Glomerular visceral epithelial cell (primary cell): ENCODE data around the gene FTSJ3.
"Not testable (repeated sequence)": the region's sequence is repeated elsewhere in the genome, so short reads cannot be mapped to it uniquely, and the experiment has no call there.

ENCODE experiments used
- DNase-seq: peaks from one replicate; pipeline ENCODE4 v3.0.0-alpha.2; 2016; ENCODE audit errors: extremely low spot score

FTSJ3 gene

GRCh38 chr17:63826468-63827001, 928 bp downstream of the FTSJ3 start:
- DNase-seq = peak; percentile 26

- DNase-seq = no peak
Measured at GRCh38 chr17:63824362-63824761, 3.1 kb downstream of the FTSJ3 start.

- DNase-seq = no peak
Measured at GRCh38 chr17:63823659-63824331, 3.7 kb downstream of the FTSJ3 start.

- DNase-seq = no peak
Measured at GRCh38 chr17:63822537-63822936, 4.9 kb downstream of the FTSJ3 start.

- no peak for DNase-seq
Measured at GRCh38 chr17:63821804-63822203, 5.7 kb downstream of the FTSJ3 start.

- no peak for DNase-seq
Measured at GRCh38 chr17:63820963-63821561, 6.4 kb downstream of the FTSJ3 start.

GRCh38 chr17:63819585-63820537, 7.6 kb downstream of the FTSJ3 start:
- no peak for DNase-seq

- peak; percentile 53 for DNase-seq
Measured at GRCh38 chr17:63819131-63819530, 8.3 kb downstream of the FTSJ3 start.

GRCh38 chr17:63817736-63818385, 9.6 kb downstream of the FTSJ3 start:
- no peak for DNase-seq

GRCh38 chr17:63816669-63817068, 10.8 kb downstream of the FTSJ3 start:
- DNase-seq = no peak

- DNase-seq = no peak
Measured at GRCh38 chr17:63816123-63816522, 11.3 kb downstream of the FTSJ3 start.

- DNase-seq = no peak
Measured at GRCh38 chr17:63809970-63810369, 17.5 kb downstream of the FTSJ3 start.

- no peak for DNase-seq
Measured at GRCh38 chr17:63805591-63805990, 21.9 kb downstream of the FTSJ3 start.

- DNase-seq = no peak
Measured at GRCh38 chr17:63804328-63804727, 23.1 kb downstream of the FTSJ3 start.

GRCh38 chr17:63800783-63801182, 26.7 kb downstream of the FTSJ3 start:
- no peak for DNase-seq

- DNase-seq = no peak
Measured at GRCh38 chr17:63798572-63799106, 28.8 kb downstream of the FTSJ3 start.

- DNase-seq = not testable (repeated sequence)
Measured at GRCh38 chr17:63796375-63796774, 31.1 kb downstream of the FTSJ3 start.

GRCh38 chr17:63792055-63792729, 35.3 kb downstream of the FTSJ3 start:
- no peak for DNase-seq

- no peak for DNase-seq
Measured at GRCh38 chr17:63790057-63790456, 37.4 kb downstream of the FTSJ3 start.

GRCh38 chr17:63786971-63787711, 40.3 kb downstream of the FTSJ3 start:
- DNase-seq = no peak
